Body of pancreas (tissue), 4 donors: ENCODE data around the gene TBC1D12.

Experiments used
- CTCF ChIP-seq, 7 experiments: fragments of 450-650 bp in 4 of 7; fragments of 200-600 bp in 3 of 7; sonication (generic) in 3 of 7; IDR thresholded peaks; one replicate each; pipeline ENCODE4 v1.5.1; 2016 to 2019; ENCODE audit warnings: antibody characterized with exemption in 7 of 7
- POLR2A ChIP-seq, 3 donors: fragments of 450-650 bp; IDR thresholded peaks; one replicate each; pipeline ENCODE4 v1.6.1; 2016; ENCODE audit warnings: antibody characterized with exemption in 3 of 3, mild to moderate bottlenecking in 2 of 3

- TF ChIP-seq CTCF (IDR thresholded peaks at IDR 0.05) (no peak), POLR2A (IDR thresholded peaks at IDR 0.05) (peak in 2 of 3 donors; percentile 84 to 85)
These were observed 1.3 kb downstream of the TBC1D12 start for GRCh38 chr10:94403380-94404213.
